Hepatocyte (in vitro differentiated cells): ENCODE data around the gene HPCAL1.

Experiments used
- EZH2phosphoT487 ChIP-seq: fragments of 200-600 bp; sonication (generic); IDR thresholded peaks from one replicate; pipeline ENCODE4 v1.6.1; 2018; ENCODE audit warnings: antibody characterized with exemption, mild to moderate bottlenecking, low read depth, moderate library complexity; ENCODE audit not compliant: unreplicated experiment, severe bottlenecking
- TF ChIP-seq, protein P1 (sequence below): fragments of 200-600 bp; sonication (generic); IDR thresholded peaks from 2 replicates; pipeline ENCODE4 v1.5.1; 2016; ENCODE audit warnings: antibody characterized with exemption, mild to moderate bottlenecking; ENCODE audit not compliant: poor library complexity

DNA sequence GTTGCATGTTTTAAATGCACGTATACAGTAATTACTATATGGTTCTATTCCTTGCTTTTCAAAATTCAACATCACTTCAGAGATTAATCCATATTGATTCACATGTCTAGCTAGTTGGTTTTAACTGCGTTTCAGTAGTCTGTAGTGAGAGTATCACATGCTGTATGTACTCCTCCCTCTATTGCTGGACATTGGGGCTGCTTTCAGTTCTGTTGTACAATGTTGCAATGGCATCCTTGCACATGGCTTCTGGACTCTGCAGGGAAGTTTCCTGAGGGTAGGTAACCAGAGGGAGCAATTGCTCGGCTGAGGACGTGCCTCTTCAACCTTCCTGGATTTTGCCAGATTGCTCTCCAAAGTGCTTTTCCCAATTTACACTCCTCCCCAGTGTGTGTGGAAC lies 10.7 kb upstream of the HPCAL1 start:
- TF ChIP-seq, protein P1, sequence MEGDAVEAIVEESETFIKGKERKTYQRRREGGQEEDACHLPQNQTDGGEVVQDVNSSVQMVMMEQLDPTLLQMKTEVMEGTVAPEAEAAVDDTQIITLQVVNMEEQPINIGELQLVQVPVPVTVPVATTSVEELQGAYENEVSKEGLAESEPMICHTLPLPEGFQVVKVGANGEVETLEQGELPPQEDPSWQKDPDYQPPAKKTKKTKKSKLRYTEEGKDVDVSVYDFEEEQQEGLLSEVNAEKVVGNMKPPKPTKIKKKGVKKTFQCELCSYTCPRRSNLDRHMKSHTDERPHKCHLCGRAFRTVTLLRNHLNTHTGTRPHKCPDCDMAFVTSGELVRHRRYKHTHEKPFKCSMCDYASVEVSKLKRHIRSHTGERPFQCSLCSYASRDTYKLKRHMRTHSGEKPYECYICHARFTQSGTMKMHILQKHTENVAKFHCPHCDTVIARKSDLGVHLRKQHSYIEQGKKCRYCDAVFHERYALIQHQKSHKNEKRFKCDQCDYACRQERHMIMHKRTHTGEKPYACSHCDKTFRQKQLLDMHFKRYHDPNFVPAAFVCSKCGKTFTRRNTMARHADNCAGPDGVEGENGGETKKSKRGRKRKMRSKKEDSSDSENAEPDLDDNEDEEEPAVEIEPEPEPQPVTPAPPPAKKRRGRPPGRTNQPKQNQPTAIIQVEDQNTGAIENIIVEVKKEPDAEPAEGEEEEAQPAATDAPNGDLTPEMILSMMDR, result no peak
- no peak for TF ChIP-seq EZH2phosphoT487
